Stimulated activated CD4-positive, alpha-beta T cell treated with anti-CD3 and anti-CD28 coated beads, Interleukin-1b, Interleukin-23, amount 100 ng/mL, for 48 hours (primary cell): ENCODE results near the gene CEPT1.
"Not testable (repeated sequence)": the region's sequence is repeated elsewhere in the genome, so short reads cannot be mapped to it uniquely, and the experiment has no call there.

ENCODE experiments used
- DNase-seq: peaks from one replicate; pipeline ENCODE4 v3.0.0-alpha.2; 2020

CEPT1 gene

GRCh38 chr1:111139956-111140679 lies at the start of gene CEPT1, which contains the start of gene DRAM2:
CEPT1 (plus strand) TSS chr1:111140223; CDS start chr1:111147715, 7,492 bp downstream.
DRAM2 (minus strand) TSS chr1:111140093; CDS start chr1:111131554, 8,539 bp downstream.
- DNase-seq, result peak; percentile 90

DNA sequence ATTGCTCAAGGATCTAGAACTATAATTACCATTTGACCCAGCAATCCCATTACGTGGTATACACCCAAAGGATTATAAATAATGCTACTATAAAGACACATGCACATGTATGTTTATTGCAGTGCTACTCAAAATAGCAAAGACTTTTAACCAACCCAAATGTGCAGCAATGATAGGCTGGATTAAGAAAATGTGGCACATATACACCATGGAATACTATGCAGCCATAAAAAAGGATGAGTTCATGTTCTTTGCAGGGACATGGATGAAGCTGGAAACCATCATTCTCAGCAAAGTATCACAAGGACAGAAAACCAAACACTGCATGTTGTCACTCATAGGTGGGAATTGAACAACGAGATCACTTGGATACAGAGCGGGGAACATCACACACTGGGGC lies 44.6 kb upstream of the CEPT1 start:
- not testable (repeated sequence) for DNase-seq

- DNase-seq, result no peak
Observed at GRCh38 chr1:111097356-111098099, 42.5 kb upstream of the CEPT1 start.

GRCh38 chr1:111099289-111099688 lies 40.7 kb upstream of the CEPT1 start:
- no peak for DNase-seq

- DNase-seq, result no peak
Observed at GRCh38 chr1:111101854-111102642, 38.0 kb upstream of the CEPT1 start.

- DNase-seq, result no peak
Observed at GRCh38 chr1:111104981-111105380, 35.0 kb upstream of the CEPT1 start.

DNA sequence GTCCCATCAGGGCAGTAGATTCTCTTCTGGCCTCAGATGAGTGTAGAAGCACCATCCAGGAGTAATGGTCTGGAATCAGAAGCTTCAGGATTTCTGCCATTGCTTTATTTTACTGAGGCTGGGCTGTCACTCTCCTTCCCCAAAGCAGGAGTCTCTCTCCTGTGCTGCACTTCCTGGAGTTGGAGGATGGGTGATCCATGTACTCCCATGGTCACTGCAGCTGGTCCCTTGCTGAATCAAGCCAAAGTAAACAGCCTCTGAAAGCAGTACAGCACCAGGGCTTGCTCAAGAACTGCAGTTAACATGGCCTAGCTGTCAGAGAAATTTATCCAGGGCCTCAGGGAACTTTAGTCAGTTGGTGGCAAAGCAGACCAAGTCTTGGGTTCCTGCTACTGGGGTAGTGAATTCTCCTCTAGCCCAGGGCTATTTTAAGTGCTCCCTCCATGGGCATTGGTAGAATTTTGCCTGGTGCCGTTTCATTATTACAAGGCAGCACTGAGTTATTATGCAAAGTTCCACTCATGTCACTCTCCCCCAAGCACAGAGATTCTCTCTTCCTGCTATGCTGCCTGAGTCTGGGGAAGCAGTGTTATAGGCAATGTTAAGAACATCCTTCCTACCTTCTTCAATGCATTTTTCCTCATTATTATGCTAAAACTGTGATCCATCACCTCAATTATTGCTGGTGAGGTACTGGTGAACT lies 29.7 kb upstream of the CEPT1 start:
- DNase-seq, result no peak

DNA sequence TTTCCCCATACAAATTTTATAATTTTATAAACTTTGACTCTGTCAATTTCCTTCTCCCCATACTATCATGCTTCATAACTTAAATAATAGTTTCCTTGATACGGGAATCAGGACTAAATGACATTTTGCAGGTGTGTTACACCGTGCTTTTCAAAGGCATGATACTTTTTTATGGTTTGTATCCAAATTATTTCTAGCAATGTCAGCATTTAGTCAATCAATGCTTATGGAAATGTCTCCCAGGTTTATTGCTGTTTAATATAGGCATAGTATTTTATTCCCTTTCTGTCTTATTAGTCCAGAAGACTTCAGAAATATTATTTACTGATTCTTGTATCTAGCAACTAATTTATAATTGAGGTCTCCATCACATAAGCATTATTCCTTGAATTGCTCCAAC lies 23.5 kb upstream of the CEPT1 start:
- DNase-seq, result no peak

DNA sequence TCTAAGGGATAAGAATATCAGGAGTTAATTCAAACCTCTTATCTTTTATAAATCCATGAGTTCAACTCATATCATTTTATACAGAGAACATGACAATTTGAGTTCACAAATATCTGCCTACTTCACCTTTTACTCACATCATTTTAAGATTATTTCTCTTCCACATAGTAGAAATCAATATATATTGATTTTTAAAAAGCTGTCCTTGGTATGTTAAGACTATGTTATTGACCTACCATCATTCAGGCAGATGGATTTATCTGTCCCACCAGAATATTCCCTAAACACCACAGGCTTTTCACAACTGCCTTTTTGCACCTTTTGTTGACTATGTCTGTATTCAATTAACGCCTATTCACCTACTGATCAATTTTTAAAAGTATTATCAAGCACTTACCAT lies 13.7 kb upstream of the CEPT1 start:
- no peak for DNase-seq

GRCh38 chr1:111127923-111128643 lies 11.9 kb upstream of the CEPT1 start:
- DNase-seq, result no peak

- no peak for DNase-seq
Observed at GRCh38 chr1:111129376-111129775, 10.6 kb upstream of the CEPT1 start.

- no peak for DNase-seq
Observed at GRCh38 chr1:111131693-111132092, 8.3 kb upstream of the CEPT1 start.

- no peak for DNase-seq
Observed at GRCh38 chr1:111133866-111134265, 6.2 kb upstream of the CEPT1 start.

GRCh38 chr1:111139324-111139955 lies 583 bp upstream of the CEPT1 start:
- peak; percentile 44 for DNase-seq

DNA sequence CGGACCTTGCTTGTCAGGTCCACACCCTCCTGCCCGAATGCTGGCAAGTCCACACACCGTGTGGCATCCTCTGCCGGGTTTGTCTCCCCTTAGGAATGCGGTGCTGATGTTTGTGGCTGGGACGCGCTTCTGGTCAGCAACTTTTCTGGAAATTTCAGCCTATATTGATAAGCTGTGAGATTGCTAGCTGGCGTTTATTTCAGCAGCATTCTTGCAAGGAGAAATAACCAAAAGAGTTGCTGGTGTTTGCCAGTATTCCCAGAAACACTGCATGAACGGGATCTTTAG lies 601 bp downstream of the CEPT1 start:
- no peak for DNase-seq

DNA sequence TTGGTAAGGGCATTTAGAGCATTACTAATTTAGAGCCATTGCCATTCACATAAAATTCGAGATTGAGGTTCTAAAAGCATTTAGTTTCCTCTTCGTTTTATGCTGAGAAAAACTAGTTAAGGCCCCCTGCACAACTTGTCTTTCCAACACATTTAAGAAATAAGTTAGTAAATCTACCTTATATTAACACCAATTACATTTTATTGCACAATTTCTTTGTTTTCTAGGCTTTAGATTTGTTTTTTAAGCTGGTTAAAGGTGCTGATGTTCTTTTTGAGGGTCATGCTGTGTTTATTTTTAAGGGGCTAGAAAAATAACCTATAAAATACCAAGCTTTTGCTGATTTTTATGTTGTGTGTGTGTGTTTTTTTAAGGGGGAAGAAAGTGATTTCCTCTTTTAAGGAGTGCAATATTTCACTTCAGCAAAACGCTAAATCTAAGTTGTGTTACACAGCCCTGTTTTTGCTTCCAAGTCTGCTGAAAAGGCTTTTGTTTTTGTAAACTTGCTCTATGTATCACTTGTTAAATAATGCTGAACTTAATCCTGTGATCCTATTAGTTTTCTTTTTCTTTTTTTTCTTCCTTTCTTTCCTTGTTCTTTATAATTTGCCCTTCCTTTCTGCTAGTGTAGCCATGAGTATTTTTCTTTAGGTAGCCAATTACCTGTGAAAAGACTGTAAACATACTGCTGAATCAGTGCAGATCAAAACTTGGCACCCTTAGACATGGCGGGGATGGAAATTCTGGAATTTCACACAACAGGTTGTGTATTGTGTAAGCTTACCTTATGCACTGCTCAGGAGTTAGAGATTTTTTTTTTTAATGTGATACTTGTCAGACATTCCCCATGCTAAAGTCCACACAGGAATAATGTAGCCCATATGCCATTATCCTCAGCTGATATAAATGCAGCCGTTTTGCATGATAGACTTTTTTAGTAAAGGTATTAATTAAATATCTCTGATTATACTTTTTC lies 1.5 kb downstream of the CEPT1 start:
- DNase-seq, result no peak

GRCh38 chr1:111142356-111142975 lies 2.4 kb downstream of the CEPT1 start:
- DNase-seq, result no peak

DNA sequence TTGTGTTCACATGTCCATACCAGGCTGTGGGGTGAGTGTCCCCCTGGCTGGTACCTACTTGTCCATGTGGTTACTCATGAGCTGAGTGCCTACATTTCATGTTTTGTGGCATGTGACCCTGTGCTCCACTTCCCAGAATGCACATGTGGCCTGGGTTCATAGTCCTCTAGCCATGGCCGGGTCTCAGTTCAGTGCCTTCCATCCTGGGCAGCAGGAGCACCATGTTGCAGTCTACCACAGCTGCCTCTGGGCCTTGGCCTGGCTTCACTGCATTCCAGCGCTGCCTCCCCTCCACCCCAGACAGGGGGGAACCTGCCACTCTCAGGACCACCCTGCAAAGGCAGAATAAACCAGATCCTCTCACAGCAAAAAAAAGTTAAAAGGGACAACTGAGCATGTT lies 5.5 kb downstream of the CEPT1 start:
- no peak for DNase-seq

DNA sequence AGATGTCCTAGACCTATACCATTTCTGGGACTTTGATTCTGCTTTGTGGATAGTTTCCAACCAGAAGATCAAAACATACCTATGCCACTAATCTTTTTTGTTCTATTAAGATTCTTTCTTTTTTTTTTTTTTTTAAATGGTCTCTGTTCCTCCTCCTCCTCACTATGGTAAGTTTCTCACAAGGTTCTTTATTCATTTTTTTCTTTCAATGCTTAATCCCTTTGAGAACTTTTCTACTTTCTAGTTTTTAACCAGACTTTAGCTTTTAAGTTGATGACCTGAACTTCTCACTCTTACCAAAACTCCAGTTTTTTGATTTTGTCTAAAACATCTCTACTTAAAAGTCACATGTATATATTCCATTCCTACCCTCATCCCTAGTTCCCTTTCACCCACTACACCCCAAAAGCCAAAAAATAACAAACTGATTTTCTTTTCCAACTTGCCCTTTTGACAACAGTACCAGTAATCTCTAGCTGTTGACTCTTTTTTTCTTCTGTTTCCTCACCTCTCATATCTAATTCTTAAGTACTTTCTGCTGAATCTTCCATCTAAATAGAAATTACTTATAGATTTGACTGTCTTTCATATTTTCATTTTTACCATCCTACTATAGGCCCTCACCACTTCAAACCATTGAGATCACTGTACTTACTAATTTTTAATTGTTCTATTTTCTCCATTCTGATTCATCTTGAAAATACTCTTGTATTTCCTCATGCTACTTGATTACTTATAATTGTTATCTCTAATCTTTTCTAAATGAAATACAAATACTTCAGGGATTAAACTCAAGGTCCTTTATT lies 6.1 kb downstream of the CEPT1 start:
- DNase-seq, result no peak
